SW480 (cell line): ENCODE data around the gene ARL16.

Source experiments
- DNase-seq: peaks from one replicate; pipeline ENCODE4 v3.0.0-alpha.2; 2016; ENCODE audit warnings: low spot score

The ARL16 gene

GRCh38 chr17:81666342-81667191 is 17.0 kb downstream of the ARL16 start, which contains the start of the genes CCDC137 and OXLD1:
Gene CCDC137 (plus strand): TSS chr17:81666737. CDS start chr17:81666767, 30 bp downstream.
Gene OXLD1 (minus strand): TSS chr17:81666605. CDS start chr17:81666577, 28 bp downstream.
- DNase-seq: peak; percentile 94

GRCh38 chr17:81666092-81666341 is 17.6 kb downstream of the ARL16 start:
- peak; percentile 41 for DNase-seq

- DNase-seq: peak; percentile 59
These were observed 18.1 kb downstream of the ARL16 start for GRCh38 chr17:81665205-81666091.

- no peak for DNase-seq
These were observed 19.5 kb downstream of the ARL16 start for GRCh38 chr17:81664051-81664470.

GRCh38 chr17:81662002-81662401 is 21.6 kb downstream of the ARL16 start:
- no peak for DNase-seq

GRCh38 chr17:81660441-81660840 is 23.2 kb downstream of the ARL16 start:
- DNase-seq: no peak

- DNase-seq: no peak
These were observed 24.6 kb downstream of the ARL16 start for GRCh38 chr17:81659038-81659437.

- no peak for DNase-seq
These were observed 26.8 kb downstream of the ARL16 start for GRCh38 chr17:81656835-81657234.

GRCh38 chr17:81656118-81656743 is 27.4 kb downstream of the ARL16 start, which contains the start of gene PDE6G:
Gene PDE6G (minus strand): TSS chr17:81656542. CDS start chr17:81653305, 3,237 bp downstream.
- DNase-seq: no peak

- no peak for DNase-seq
These were observed 28.0 kb downstream of the ARL16 start for GRCh38 chr17:81655378-81656117.

GRCh38 chr17:81652906-81653771 is 30.5 kb downstream of the ARL16 start:
- DNase-seq: no peak

GRCh38 chr17:81651692-81652091 is 31.9 kb downstream of the ARL16 start:
- DNase-seq: peak; percentile 20

GRCh38 chr17:81650951-81651350 is 32.6 kb downstream of the ARL16 start:
- no peak for DNase-seq

DNA sequence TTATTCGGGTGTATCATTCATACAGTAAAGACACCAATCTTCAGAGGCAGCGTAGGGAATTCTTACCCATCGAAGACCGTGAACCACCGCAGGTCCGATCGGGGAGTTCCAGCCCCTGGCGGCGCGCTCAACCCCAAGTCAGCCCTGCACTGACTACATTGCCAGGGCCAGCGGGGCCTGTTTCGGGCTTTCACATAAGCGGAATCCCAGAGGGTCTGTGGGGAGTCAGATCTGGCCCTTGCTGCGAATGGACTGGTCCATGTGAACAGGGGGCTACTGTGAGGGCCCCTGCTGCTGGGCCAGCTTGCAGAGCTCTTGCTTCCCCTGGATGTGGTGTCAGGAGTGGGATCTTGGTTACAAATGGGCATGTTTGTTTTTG is 34.9 kb downstream of the ARL16 start:
- no peak for DNase-seq

- no peak for DNase-seq
These were observed 35.4 kb downstream of the ARL16 start for GRCh38 chr17:81648013-81648706.

DNA sequence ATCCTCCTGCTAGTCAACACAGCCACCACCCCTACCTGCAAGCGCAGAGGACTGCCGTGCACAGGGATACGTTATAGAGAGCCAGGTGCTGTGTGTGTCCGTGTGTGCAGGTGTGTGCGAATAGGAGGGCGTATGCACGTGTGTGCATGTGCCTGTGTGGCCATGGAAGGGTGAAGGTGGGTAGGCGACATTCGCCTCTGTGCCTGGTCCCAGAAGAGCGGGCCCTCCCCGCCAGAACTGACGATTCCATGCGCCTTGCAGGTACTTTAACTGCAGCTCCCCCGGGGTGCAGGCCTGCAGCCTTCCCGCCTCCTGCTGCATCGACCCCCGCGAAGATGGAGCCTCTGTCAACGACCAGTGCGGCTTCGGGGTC is 36.0 kb downstream of the ARL16 start:
- DNase-seq: no peak

DNA sequence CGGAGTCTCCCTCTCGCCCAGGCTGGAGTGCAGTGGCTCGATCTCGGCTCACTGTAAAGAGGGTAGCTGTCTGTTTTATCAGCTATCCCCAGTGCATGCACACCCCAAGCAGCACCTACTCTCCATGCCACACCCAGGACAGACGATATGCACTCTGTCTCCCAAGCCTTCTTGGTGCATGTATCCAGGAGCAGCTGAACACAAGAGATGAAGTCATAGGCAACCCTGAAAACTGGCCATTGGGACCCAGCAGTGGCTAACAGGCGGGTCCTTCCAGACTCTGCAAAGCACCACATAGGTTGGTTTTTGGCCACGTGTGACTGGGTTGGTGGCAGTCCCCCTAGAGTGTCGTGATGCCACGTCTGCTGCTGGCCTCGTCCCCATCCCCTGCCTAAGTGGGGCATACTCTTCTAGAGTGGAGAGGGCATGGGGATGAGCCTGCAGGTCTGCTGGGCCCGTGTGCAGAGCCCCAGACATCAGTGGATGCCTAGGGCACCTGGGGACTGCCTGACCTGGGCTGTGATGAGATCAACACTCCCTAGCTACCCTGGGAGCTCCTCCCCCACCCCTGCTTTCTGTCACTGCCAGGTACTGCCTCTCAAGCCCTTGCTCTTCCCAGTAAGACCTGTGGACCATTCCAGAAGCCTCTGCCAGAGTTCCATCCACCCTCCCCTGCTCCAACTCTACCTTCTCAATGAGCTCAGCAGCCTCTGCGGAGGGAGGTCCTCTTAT is 36.6 kb downstream of the ARL16 start:
- no peak for DNase-seq

GRCh38 chr17:81644976-81645952 is 38.3 kb downstream of the ARL16 start:
- no peak for DNase-seq
